Choroid plexus epithelial cell (primary cell): Measurements from ENCODE around the gene STARD7.

Experiments
- DNase-seq: peaks from one replicate; pipeline ENCODE4 v3.0.0-alpha.2; 2010; ENCODE audit warnings: low read depth
- H3K4me3 ChIP-seq: 2 replicates; pipeline ENCODE4 v1.5.1; 2011; ENCODE audit warnings: low read depth, mild to moderate bottlenecking, control low read depth, low read length, moderate library complexity
- CTCF ChIP-seq: conservative IDR thresholded peaks from 2 replicates; pipeline ENCODE4 v1.5.1; 2011; ENCODE audit warnings: low read depth, mild to moderate bottlenecking, control low read depth, inconsistent platforms, low read length, moderate library complexity

STARD7 gene

DNA sequence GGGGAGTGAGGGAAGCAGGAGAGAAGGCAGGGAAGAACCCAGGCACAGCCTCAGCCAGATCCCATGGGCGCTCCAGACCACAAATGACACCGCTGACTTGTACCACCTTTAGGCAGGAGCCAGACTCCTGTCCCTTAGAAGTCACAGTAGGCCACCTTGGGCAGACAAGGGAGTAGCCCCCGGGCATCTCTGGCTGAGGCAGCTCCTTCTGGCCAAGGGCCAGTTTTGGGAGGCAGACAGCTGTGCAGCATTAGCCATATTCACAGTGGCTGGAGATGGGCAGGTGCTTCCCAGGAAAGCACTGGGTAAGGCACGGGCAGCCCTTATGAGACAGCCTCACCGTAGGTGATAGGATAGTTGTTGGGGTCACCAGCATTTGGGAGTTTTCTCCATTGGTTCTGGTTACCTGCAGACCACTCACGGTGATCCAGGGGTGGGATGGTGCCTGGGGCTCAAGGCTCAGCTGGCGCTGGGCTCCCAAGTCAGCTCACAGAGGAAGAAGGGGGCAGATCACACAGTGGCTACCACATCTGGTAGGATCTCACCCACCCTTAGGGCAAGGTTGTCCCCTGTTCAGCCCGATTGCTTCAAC lies 72.4 kb downstream of the STARD7 start:
- no peak for DNase-seq
- no peak overlapping the region for H3K4me3 ChIP-seq
- TF ChIP-seq CTCF = no peak

DNA sequence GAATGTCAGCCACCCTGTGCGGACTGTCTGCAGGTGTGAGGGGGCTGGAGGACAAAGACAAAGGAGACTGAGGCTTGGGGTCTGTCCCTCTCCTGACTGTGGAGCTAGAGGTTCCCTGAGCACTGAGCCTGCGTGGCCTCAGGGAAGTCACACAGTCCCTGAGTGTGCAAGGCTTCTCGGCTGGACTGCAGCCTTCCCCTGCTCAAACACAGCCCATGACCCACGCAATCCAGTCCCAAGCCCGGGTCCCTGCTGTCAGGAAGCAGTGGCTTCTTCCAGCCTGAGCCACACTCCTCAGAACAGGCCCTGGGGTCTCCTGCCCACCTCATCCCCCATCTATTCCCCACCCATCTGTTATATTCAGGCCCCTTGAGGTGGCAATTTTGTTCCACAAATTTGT lies 73.0 kb downstream of the STARD7 start:
- DNase-seq = no peak
- H3K4me3 ChIP-seq = no peak overlapping the region
- TF ChIP-seq CTCF = no peak

DNA sequence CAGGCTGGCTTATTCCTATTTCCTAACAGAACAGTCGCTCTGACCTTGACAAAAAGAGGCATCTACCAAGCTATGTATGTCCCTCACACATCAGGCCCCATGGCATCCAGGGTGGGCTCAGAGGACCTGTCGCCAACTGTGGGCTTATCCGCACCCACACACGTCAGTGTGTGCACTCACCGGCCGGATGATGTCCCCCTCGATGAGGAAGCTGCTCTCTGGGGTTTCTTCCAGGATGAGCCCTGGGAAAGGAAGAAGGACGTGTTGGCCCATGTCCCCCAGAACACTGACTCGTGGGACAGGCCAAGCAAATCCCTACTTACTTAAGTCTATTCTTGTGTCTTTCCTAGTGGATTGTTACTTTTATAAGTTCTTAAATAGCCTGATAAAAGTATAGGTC lies 73.5 kb downstream of the STARD7 start:
- TF ChIP-seq CTCF = no peak
- no peak overlapping the region for H3K4me3 ChIP-seq
- no peak for DNase-seq
